HCT116 (cell line): ENCODE measurements around the gene MDFIC2. TPM values are rescaled to one million over a fixed set of nuclear protein-coding genes. Genes with fewer than 3 reads are reported as not detected.
"Not testable (repeated sequence)": the region's sequence is repeated elsewhere in the genome, so short reads cannot be mapped to it uniquely, and the experiment has no call there.

Source experiments
- ATAC-seq: fragments of 200-7000 bp; cut with Tn5 transposase; 2 replicates; pipeline ENCODE4 v1.9.1; 2020; ENCODE audit warnings: mild to moderate bottlenecking, moderate library complexity
- BruUV-seq: library from RNA; stranded (reverse); fragments of 400-500 nt; replicated peaks from 2 replicates; lab custom pipeline; 2021; lab: Mats Ljungman, UMichigan
- CTCF ChIA-PET: fragments of 300-600 bp; sonication (Branson Sonifier 250); formaldehyde crosslinking; loops from one replicate; lab custom pipeline; 2021; ENCODE audit warnings: antibody characterized with exemption; lab: Charles Lee
- POLR2A ChIA-PET: fragments of 300-600, 350-600 bp; sonication (Branson Sonifier 250); formaldehyde crosslinking; loops from one replicate; lab custom pipeline; 2021; ENCODE audit warnings: antibody characterized with exemption; lab: Charles Lee
- RAD21 ChIA-PET, 2 experiments: fragments of 300-600 bp; sonication (Branson Sonifier 250); formaldehyde crosslinking; loops; one replicate each; lab custom pipeline; 2023; ENCODE audit warnings: low total read pairs in 2 of 2; ENCODE audit not compliant: uncharacterized antibody in 2 of 2, unreplicated experiment in 2 of 2, low non-redundant PET in 1 of 2; lab: Charles Lee
- DNase-seq: peaks from one replicate; pipeline ENCODE4 v3.0.0-alpha.2; 2010; ENCODE audit warnings: low read depth, low spot score
- H2AFZ ChIP-seq: fragments of 200-600 bp; shearing (Covaris generic), sonication (generic); 2 replicates; pipeline ENCODE4 v1.6.1; 2017; ENCODE audit warnings: low read depth, mixed run types, mixed read lengths, antibody characterized with exemption, low read length; ENCODE audit not compliant: poor library complexity, severe bottlenecking
- H3K27ac ChIP-seq: 2 replicates; pipeline ENCODE4 v1.5.1; 2012; ENCODE audit warnings: low read depth, low read length
- H3K27me3 ChIP-seq: fragments of 200-600 bp; sonication (generic); 2 replicates; pipeline ENCODE4 v1.6.1; 2016; ENCODE audit warnings: mixed run types, low read length, mixed read lengths; ENCODE audit not compliant: insufficient read depth
- H3K36me3 ChIP-seq, 2 experiments: fragments of 200-500 bp in 1 of 2; fragments of 200-600 bp in 1 of 2; sonication (Bioruptor generic) in 1 of 2; sonication (generic) in 1 of 2; 2 replicates each; pipeline versions ENCODE4 v1.5.1 to v1.6.1; 2014 to 2016; ENCODE audit warnings: low read length in 2 of 2, inconsistent platforms in 1 of 2, mixed read lengths in 1 of 2, mixed run types in 1 of 2; ENCODE audit not compliant: insufficient read depth in 2 of 2, control insufficient read depth in 1 of 2
- H3K4me1 ChIP-seq, 2 experiments: fragments of 200-600 bp in 1 of 2; sonication (generic) in 1 of 2; 2 replicates each; pipeline versions ENCODE4 v1.5.1 to v1.6.1; 2012 to 2017; ENCODE audit warnings: low read length in 2 of 2, inconsistent platforms in 1 of 2, mild to moderate bottlenecking in 1 of 2, mixed read lengths in 1 of 2, mixed run types in 1 of 2, moderate library complexity in 1 of 2; ENCODE audit not compliant: insufficient read depth in 2 of 2, control insufficient read depth in 1 of 2
- H3K4me2 ChIP-seq: fragments of 200-600 bp; sonication (generic); 2 replicates; pipeline ENCODE4 v1.6.1; 2017; ENCODE audit warnings: mixed run types, low read length, mixed read lengths
- H3K4me3 ChIP-seq, 2 experiments: fragments of 200-600 bp in 1 of 2; sonication (generic) in 1 of 2; replicated peaks in 1 of 2; 2 replicates each; pipeline ENCODE4 v1.5.1; 2011 to 2016; ENCODE audit warnings: low read length in 2 of 2, control low read depth in 1 of 2, low read depth in 1 of 2, mild to moderate bottlenecking in 1 of 2, mixed read lengths in 1 of 2, mixed run types in 1 of 2
- H3K79me2 ChIP-seq: fragments of 200-600 bp; sonication (generic); 2 replicates; pipeline ENCODE4 v1.6.1; 2017; ENCODE audit warnings: mild to moderate bottlenecking, mixed run types, low read length, moderate library complexity, mixed read lengths; ENCODE audit not compliant: insufficient read depth
- H3K9ac ChIP-seq: fragments of 200-600 bp; sonication (generic); 2 replicates; pipeline ENCODE4 v1.6.1; 2016; ENCODE audit warnings: low read length, mixed read lengths
- H3K9me2 ChIP-seq: fragments of 200-600 bp; sonication (generic), shearing (Covaris generic); 2 replicates; pipeline ENCODE4 v1.6.1; 2017; ENCODE audit warnings: mixed run types, mild to moderate bottlenecking, moderate library complexity; ENCODE audit not compliant: insufficient read depth
- H3K9me3 ChIP-seq, 2 experiments: fragments of 200-500 bp in 1 of 2; fragments of 200-600 bp in 1 of 2; sonication (Bioruptor generic) in 1 of 2; sonication (generic) in 1 of 2; 2 replicates each; pipeline ENCODE4 v1.6.1; 2014 to 2017; ENCODE audit warnings: low read length in 2 of 2, mixed read lengths in 2 of 2, inconsistent platforms in 1 of 2, low read depth in 1 of 2, mild to moderate bottlenecking in 1 of 2, mixed run types in 1 of 2, moderate library complexity in 1 of 2; ENCODE audit not compliant: control insufficient read depth in 1 of 2, insufficient read depth in 1 of 2
- H4K20me1 ChIP-seq: fragments of 200-600 bp; sonication (generic), shearing (Covaris generic); 2 replicates; pipeline ENCODE4 v1.6.1; 2017; ENCODE audit warnings: mixed run types, mild to moderate bottlenecking, moderate library complexity; ENCODE audit not compliant: insufficient read depth
- EGR1 ChIP-seq: IDR thresholded peaks from 2 replicates; pipeline ENCODE4 v1.6.1; 2012; ENCODE audit warnings: low read depth
- JUND ChIP-seq: IDR thresholded peaks from 2 replicates; pipeline ENCODE4 v1.6.1; 2012
- POLR2A ChIP-seq: IDR thresholded peaks from 2 replicates; pipeline ENCODE4 v1.7.0; 2011; ENCODE audit warnings: borderline replicate concordance; ENCODE audit not compliant: insufficient read depth, insufficient read length; ENCODE audit errors: extremely low read depth
- POLR2AphosphoS5 ChIP-seq: IDR thresholded peaks from 2 replicates; pipeline ENCODE4 v1.6.1; 2011; ENCODE audit warnings: mild to moderate bottlenecking, low read depth, low read length, moderate library complexity
- RAD21 ChIP-seq: IDR thresholded peaks from 2 replicates; pipeline ENCODE4 v1.6.1; 2012; ENCODE audit warnings: low read depth, mild to moderate bottlenecking
- intact Hi-C: fragments of 100-400 bp; cut with micrococcal nuclease; formaldehyde crosslinking; loops from 2 replicates; pipeline ENCODE4 v1.10.0; 2022
- total RNA-seq: library from RNA; stranded (reverse); gene quantifications from one replicate; pipeline ENCODE4 v1.2.1, GENCODE V29; 2021; ENCODE audit not compliant: unreplicated experiment

Gene MDFIC2
- total RNA-seq, 1 experiment from 2014 or later = not detected

- Histone ChIP-seq H3K9me3 (no peaks in the 10 kb centered on the region; a peak in 2 of 4 replicates), H3K9me2 (no peaks in the 10 kb centered on the region), H3K36me3 (no peaks in the 10 kb centered on the region), H3K27ac (no peak overlapping the region), H4K20me1 (no peaks in the 10 kb centered on the region), H3K4me3 (no peak overlapping the region), H3K4me1 (no peaks in the 10 kb centered on the region), H3K79me2 (no peaks in the 10 kb centered on the region), H3K4me2 (no peak overlapping the region), H3K9ac (no peak overlapping the region), H2AFZ (no peak overlapping the region), H3K27me3 (no peaks in the 10 kb centered on the region)
- DNase-seq (no peak), ATAC-seq (no peak)
- BruUV-seq = no TSS peak
- TF ChIP-seq EGR1 = no peak
- no peak for TF ChIP-seq POLR2A
- POLR2A ChIA-PET = no interaction called here
- intact Hi-C loops = no loop called here
- RAD21 ChIA-PET = no interaction called here
- CTCF ChIA-PET = no interaction called here
Observed at GRCh38 chr3:70352215-70352614, 39.8 kb upstream of the MDFIC2 start.

- RAD21 ChIA-PET = no interaction called here
- DNase-seq (no peak), ATAC-seq (no peak)
- Histone ChIP-seq H3K9ac (no peak overlapping the region), H3K4me1 (no peaks in the 10 kb centered on the region), H3K9me2 (no peaks in the 10 kb centered on the region), H3K4me3 (no peak overlapping the region), H3K4me2 (no peak overlapping the region), H3K79me2 (no peaks in the 10 kb centered on the region), H2AFZ (no peak overlapping the region), H3K9me3 (peaks cover 0 to 23% of the 10 kb centered on the region in 2 experiments; a peak in 1 of 4 replicates), H3K27me3 (no peaks in the 10 kb centered on the region)
- no TSS peak for BruUV-seq
- POLR2A ChIA-PET = no interaction called here
- CTCF ChIA-PET = no interaction called here
- TF ChIP-seq JUND = no peak
- no peak for TF ChIP-seq POLR2AphosphoS5
- no peak for TF ChIP-seq RAD21
- TF ChIP-seq, all 23 proteins: peak for 0
- Histone ChIP-seq H3K27ac (no peak overlapping the region), H4K20me1 (no peaks in the 10 kb centered on the region), H3K36me3 (no peaks in the 10 kb centered on the region)
- intact Hi-C loops = no loop called here
Observed at GRCh38 chr3:70342149-70342548, 29.7 kb upstream of the MDFIC2 start.

- H3K79me2 ChIP-seq, H2AFZ ChIP-seq, ATAC-seq, H3K9ac ChIP-seq, BruUV-seq, H3K4me3 ChIP-seq, H3K27ac ChIP-seq, DNase-seq, H4K20me1 ChIP-seq, H3K4me2 ChIP-seq, H3K27me3 ChIP-seq, H3K9me2 ChIP-seq, H3K9me3 ChIP-seq, CTCF ChIA-PET, H3K36me3 ChIP-seq, H3K4me1 ChIP-seq, POLR2A ChIA-PET, RAD21 ChIA-PET, intact Hi-C loops: not testable (repeated sequence)
Observed at GRCh38 chr3:70336885-70337284, 24.4 kb upstream of the MDFIC2 start.
